ENCODE results near the gene PSMB7.

Gene PSMB7

DNA sequence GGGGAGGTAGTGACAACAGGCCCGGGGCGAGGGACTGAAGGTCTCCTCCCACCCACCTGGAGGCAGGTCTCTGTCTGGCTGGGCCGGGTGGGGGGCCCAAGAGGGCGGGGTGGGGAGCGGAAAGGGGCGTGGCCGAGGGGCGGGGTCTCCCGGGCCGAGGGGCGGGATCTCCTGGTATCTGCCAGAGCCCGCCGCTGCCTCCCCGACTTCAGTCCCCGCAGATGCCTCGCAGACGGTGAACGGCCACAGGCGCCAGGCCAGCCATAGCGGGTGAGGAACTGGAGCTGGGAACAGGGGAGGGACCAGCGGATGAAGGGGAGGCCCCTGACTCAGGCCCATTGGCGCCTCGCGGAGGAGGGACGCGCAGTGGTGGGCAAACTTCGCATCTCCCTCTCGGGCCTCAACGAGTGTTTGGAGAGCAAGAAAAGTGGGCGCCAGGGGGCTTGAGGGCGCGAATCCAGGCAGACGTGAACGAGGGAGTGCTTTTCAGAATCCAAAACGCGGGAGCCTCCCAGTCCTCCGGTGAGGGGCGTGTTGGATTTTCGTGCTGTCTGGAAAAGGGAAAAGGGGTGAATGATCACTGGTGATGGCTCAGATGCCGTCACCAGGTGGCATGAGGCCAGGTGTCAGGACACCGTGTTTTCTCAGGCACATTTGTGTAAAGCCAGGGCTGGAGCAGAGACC lies 35.1 kb upstream of the PSMB7 start, which contains the start of gene ADGRD2:
TSS of gene ADGRD2 (plus strand) at position 211 of the 684 bp plus-strand sequence. CDS start 1,216 bp downstream, outside the sequence.
- H3K4me1 Mint-ChIP-seq, result peaks cover 14% of the 10 kb centered on the region
- DNase-seq (no peak), ATAC-seq (peak; percentile 35)
- H3K9me3 Mint-ChIP-seq, result no peaks in the 10 kb centered on the region
- H3K4me3 Mint-ChIP-seq, result peak within 1 kb of the TSS; percentile 35 to 72
- peaks cover 51% of the 10 kb centered on the region for H3K27me3 Mint-ChIP-seq
- H3K27ac Mint-ChIP-seq, result no peak within 1 kb of the TSS

DNA sequence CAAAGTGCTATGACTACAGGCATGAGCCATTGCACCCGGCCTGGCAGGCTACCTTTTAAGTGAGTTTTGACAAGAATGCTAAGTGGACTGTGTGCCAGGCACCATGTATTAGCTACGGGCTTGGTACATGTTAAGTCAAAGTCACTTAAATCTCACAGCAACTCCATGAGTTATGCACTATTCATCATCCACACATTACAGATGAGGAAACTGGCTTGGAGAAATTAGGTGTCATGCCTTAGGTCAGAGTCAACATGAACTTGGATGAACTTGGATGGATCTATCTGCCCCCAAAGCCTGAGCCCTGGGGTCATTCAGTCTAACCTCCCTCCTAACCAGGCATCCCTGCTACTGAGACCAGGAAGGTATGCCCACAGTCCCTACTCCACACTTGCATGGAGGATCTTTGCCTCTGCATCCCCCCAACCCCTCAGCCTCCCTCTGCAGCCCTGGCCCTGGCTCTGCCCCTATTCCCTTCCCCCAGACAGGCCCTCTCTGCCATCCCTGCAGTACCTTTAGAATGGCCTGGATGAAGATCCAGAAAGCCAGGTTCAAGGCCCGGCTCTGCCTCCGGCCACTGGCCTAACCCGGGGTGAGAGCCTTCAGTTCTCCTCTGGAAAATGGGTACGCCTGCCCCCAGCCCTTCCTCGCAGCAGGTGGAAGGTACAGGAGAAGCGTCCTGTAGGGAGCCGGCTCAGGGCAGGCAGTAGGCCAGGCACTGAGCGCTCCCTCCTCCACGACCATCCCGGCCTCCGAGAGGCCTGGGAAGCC lies 34.3 kb upstream of the PSMB7 start:
- H3K4me3 Mint-ChIP-seq, result no peak overlapping the region
- peaks cover 51% of the 10 kb centered on the region for H3K27me3 Mint-ChIP-seq
- DNase-seq (no peak), ATAC-seq (no peak)
- no peak overlapping the region for H3K27ac Mint-ChIP-seq
- H3K4me1 Mint-ChIP-seq, result peaks cover 14% of the 10 kb centered on the region
- no peaks in the 10 kb centered on the region for H3K9me3 Mint-ChIP-seq

- DNase-seq (no peak), ATAC-seq (no peak)
- peaks cover 51% of the 10 kb centered on the region for H3K27me3 Mint-ChIP-seq
- peaks cover 14% of the 10 kb centered on the region for H3K4me1 Mint-ChIP-seq
- H3K9me3 Mint-ChIP-seq, result no peaks in the 10 kb centered on the region
- H3K27ac Mint-ChIP-seq, result no peak overlapping the region
- no peak overlapping the region for H3K4me3 Mint-ChIP-seq
These were observed 32.8 kb upstream of the PSMB7 start for GRCh38 chr9:124448019-124448418.

GRCh38 chr9:124447297-124447661 lies 32.0 kb upstream of the PSMB7 start:
- ATAC-seq (no peak), DNase-seq (no peak)
- H3K4me1 Mint-ChIP-seq, result peaks cover 14% of the 10 kb centered on the region
- H3K27me3 Mint-ChIP-seq, result peaks cover 50% of the 10 kb centered on the region
- H3K27ac Mint-ChIP-seq, result peak overlapping the region in 1 of 2 donors; percentile 19
- H3K4me3 Mint-ChIP-seq, result no peak overlapping the region
- no peaks in the 10 kb centered on the region for H3K9me3 Mint-ChIP-seq

DNA sequence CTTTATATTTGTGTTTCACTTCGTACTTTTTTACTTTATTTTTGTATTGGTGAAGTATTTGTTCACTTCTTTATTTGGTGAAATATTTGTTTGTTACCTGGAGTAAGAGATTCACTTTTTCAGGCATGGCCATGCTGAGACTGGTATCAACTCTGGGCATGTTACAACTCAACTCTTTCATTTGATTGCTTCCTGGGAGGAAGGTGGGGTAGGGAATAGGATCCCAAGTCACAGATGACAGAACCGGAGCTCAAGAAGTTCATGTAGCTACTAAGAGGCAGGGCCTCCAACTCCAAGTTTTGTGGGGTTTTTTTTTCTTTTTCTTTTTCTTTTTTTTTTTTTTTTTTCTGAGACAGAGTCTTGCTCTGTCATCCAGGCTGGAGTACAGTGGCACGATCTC lies 28.9 kb upstream of the PSMB7 start:
- no peak overlapping the region for H3K27ac Mint-ChIP-seq
- H3K27me3 Mint-ChIP-seq, result peaks cover 43% of the 10 kb centered on the region
- no peaks in the 10 kb centered on the region for H3K4me1 Mint-ChIP-seq
- H3K4me3 Mint-ChIP-seq, result no peak overlapping the region
- ATAC-seq (no peak), DNase-seq (no peak)
- H3K9me3 Mint-ChIP-seq, result no peaks in the 10 kb centered on the region

GRCh38 chr9:124443625-124444024 lies 28.4 kb upstream of the PSMB7 start:
- Mint-ChIP-seq H3K27me3 (peaks cover 43% of the 10 kb centered on the region), H3K27ac (no peak overlapping the region), H3K9me3 (no peaks in the 10 kb centered on the region), H3K4me1 (no peaks in the 10 kb centered on the region), H3K4me3 (no peak overlapping the region)
- DNase-seq (no peak), ATAC-seq (no peak)

- H3K4me1 Mint-ChIP-seq, result no peaks in the 10 kb centered on the region
- no peak overlapping the region for H3K4me3 Mint-ChIP-seq
- peaks cover 43% of the 10 kb centered on the region for H3K27me3 Mint-ChIP-seq
- DNase-seq, result no peak
- H3K9me3 Mint-ChIP-seq, result no peaks in the 10 kb centered on the region
- no peak overlapping the region for H3K27ac Mint-ChIP-seq
- no peak for ATAC-seq
These were observed 27.6 kb upstream of the PSMB7 start for GRCh38 chr9:124442826-124443225.

DNA sequence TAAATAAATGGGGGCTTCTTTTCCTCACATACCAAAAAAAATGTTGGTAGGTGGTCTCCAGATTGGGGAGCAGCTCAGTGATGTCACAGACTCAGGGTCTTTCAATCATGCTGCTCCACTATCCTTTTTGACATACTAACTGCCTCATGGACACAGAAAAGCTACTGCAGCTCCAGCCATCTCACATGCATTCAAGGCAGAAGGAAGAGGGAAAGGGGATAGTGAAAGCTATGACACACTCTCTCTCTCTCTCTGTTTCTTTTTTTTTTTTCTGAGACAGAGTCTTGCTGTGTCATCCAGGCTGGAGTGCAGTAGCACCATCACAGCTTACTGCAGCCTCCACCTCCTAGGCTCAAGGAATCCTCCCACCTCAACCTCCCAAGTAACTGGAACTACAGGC lies 27.1 kb upstream of the PSMB7 start:
- DNase-seq (no peak), ATAC-seq (no peak)
- H3K27ac Mint-ChIP-seq, result no peak overlapping the region
- peaks cover 45% of the 10 kb centered on the region for H3K27me3 Mint-ChIP-seq
- H3K4me3 Mint-ChIP-seq, result no peak overlapping the region
- no peaks in the 10 kb centered on the region for H3K4me1 Mint-ChIP-seq
- H3K9me3 Mint-ChIP-seq, result no peaks in the 10 kb centered on the region

DNA sequence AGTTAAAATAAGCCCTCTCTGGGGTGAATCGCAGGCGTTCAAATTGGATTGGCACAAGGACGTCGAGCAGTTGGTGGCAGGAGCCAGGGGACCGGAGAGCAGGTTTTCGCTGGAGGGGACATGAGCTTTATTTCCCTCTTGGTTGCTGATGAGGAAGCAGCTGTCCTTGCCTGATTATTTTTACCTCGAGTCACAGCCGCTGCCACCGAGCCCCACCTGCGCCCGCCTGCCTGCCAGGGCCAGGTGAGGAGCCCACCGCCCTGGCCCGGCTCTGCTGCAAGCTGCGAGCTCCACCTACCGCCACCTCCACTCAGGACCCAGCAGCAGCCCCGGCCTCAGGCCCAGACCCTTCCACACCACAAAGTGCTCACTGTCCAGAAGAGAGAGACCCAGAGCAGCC lies 26.0 kb upstream of the PSMB7 start:
- DNase-seq, result no peak
- ATAC-seq, result no peak
- Mint-ChIP-seq H3K4me3 (no peak overlapping the region), H3K27me3 (peaks cover 45% of the 10 kb centered on the region), H3K9me3 (no peaks in the 10 kb centered on the region), H3K27ac (no peak overlapping the region), H3K4me1 (no peaks in the 10 kb centered on the region)

DNA sequence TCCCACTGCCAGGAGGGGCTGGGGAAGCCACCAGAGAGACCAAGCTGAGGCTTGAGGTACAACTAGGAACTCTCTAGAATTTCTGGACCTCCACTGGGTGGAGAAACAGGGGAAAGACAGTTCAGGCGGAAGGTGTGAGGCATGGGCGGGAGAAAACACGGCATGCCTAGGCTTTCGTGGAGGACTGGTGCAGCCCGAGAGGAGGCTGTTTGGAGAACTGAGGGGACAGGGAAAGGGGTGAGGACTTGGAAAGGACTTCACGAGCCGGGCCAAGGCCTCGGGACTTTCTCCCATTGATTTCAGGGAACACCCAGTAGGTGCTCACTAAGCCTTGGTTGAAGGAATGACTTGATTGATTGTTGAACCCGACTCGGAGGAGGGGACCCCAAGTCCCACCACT lies 25.5 kb upstream of the PSMB7 start:
- Mint-ChIP-seq H3K27ac (no peak overlapping the region), H3K27me3 (peaks cover 45% of the 10 kb centered on the region), H3K9me3 (no peaks in the 10 kb centered on the region), H3K4me1 (no peaks in the 10 kb centered on the region), H3K4me3 (no peak overlapping the region)
- DNase-seq (no peak), ATAC-seq (no peak)

- Mint-ChIP-seq H3K27ac (no peak overlapping the region), H3K4me3 (no peak overlapping the region), H3K9me3 (no peaks in the 10 kb centered on the region), H3K4me1 (no peaks in the 10 kb centered on the region), H3K27me3 (peaks cover 45% of the 10 kb centered on the region)
- no peak for ATAC-seq
- no peak for DNase-seq
These were observed 24.5 kb upstream of the PSMB7 start for GRCh38 chr9:124439686-124440243.

DNA sequence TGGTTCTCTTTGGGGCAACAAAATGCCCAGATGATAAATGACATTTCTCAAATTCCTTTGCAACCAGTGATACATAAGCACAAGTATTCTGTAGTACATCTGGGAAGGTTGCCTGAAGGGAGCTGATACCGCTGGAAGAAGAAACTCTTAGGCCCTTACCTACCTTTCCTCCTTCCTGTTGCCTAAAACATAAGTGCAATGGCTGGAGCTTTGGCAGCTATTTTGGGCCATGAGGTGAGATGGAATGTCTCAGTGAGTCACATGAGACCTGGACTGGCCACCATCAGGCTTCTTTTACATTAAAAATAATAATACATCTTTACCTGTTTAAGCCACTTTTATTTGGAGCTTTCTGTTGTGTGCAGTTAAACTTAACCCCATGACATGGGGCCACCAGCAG lies 23.8 kb upstream of the PSMB7 start:
- Mint-ChIP-seq H3K9me3 (no peaks in the 10 kb centered on the region), H3K4me3 (no peak overlapping the region), H3K27ac (no peak overlapping the region), H3K4me1 (no peaks in the 10 kb centered on the region), H3K27me3 (peaks cover 45% of the 10 kb centered on the region)
- no peak for ATAC-seq
- no peak for DNase-seq

DNA sequence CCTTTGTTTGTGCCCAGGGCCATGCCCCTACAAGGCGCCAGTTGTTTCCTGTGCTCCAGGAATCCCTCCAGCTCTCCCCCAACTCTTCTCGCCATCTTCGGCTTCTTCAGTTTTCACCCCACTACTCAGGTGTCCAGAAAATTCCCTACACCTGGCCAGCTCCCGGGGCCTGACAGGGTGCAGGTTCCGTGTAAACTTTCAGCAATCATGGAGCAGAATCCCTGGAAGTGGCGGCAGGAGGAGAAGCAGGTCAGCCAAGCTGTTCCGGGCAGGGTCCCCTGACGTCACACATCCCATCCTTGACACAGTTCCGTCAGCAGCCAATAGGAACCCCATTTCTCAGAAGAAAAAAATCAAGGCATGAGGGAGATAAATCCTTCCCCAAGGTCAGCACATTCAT lies 22.8 kb upstream of the PSMB7 start:
- ATAC-seq, result no peak
- Mint-ChIP-seq H3K4me1 (no peaks in the 10 kb centered on the region), H3K27ac (peak overlapping the region in 1 of 2 donors; percentile 74), H3K27me3 (peaks cover 45% of the 10 kb centered on the region), H3K9me3 (no peaks in the 10 kb centered on the region), H3K4me3 (no peak overlapping the region)
- DNase-seq, result no peak

- no peak overlapping the region for H3K4me3 Mint-ChIP-seq
- no peaks in the 10 kb centered on the region for H3K4me1 Mint-ChIP-seq
- peaks cover 38% of the 10 kb centered on the region for H3K27me3 Mint-ChIP-seq
- ATAC-seq, result no peak
- H3K27ac Mint-ChIP-seq, result no peak overlapping the region
- H3K9me3 Mint-ChIP-seq, result no peaks in the 10 kb centered on the region
- DNase-seq, result no peak
These were observed 21.8 kb upstream of the PSMB7 start for GRCh38 chr9:124437086-124437485.

DNA sequence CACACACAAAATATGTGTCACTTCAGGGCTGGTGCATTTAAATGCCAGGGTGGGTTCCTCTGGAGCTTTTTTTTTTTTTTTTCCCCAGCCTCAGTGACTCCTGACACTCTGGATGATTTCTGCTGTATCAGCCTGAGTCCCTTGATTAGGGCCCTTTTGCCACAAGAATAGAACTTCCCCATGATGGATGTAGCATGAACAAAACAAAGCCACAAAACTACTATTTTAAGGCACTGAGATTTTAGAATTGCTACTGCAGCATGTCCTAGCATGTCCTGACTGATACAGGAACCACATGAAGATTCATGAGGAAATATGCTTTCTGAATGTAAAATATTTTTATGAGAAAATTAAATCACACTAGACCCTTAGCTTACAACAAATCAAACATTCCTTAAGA lies 21.1 kb upstream of the PSMB7 start:
- peak overlapping the region in 1 of 2 donors; percentile 48 for H3K27ac Mint-ChIP-seq
- H3K9me3 Mint-ChIP-seq, result no peaks in the 10 kb centered on the region
- no peaks in the 10 kb centered on the region for H3K4me1 Mint-ChIP-seq
- no peak overlapping the region for H3K4me3 Mint-ChIP-seq
- DNase-seq (no peak), ATAC-seq (no peak)
- peaks cover 30% of the 10 kb centered on the region for H3K27me3 Mint-ChIP-seq

DNA sequence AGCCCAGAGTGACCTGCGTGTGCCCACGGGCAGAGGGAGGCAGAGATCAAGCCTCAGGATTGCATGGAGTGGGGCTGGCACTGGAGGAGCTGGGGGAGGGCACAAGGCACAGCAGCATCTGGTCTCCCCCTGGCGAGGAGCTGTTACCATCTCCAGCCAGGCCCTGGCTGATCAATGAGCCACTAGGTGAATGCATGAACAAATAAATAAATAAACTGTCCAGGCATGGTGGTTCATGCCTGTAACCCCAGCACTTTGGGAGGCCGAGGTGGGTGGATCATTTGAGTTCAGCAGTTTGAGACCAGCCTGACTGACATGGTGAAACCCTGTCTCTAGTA lies 14.3 kb upstream of the PSMB7 start:
- H3K9me3 Mint-ChIP-seq, result no peaks in the 10 kb centered on the region
- no peak overlapping the region for H3K27ac Mint-ChIP-seq

More for the DNA sequence above, 14.3 kb upstream of the PSMB7 start:
- Mint-ChIP-seq H3K4me1 (no peaks in the 10 kb centered on the region), H3K4me3 (no peak overlapping the region), H3K27me3 (no peaks in the 10 kb centered on the region)
- ATAC-seq (no peak), DNase-seq (no peak)
